ENCODE results near the gene PRKCH.

The PRKCH gene

GRCh38 chr14:61578745-61579144, 257.4 kb downstream of the PRKCH start:
- no peak for TF ChIP-seq POLR2A (IDR thresholded peaks at IDR 0.05; ENCODE audit: low read length)
- TF ChIP-seq GATA1 (IDR thresholded peaks at IDR 0.05; ENCODE audit: low read depth, low read length): no peak
- DNase-seq: no peak

- no peak for TF ChIP-seq GATA1 (IDR thresholded peaks at IDR 0.05; ENCODE audit: low read depth, low read length)
- no peak for TF ChIP-seq POLR2A (IDR thresholded peaks at IDR 0.05; ENCODE audit: low read length)
- DNase-seq: no peak
These were observed 260.0 kb downstream of the PRKCH start for GRCh38 chr14:61581340-61581739.

GRCh38 chr14:61581955-61582615, 260.7 kb downstream of the PRKCH start:
- no peak for DNase-seq
- TF ChIP-seq GATA1 (IDR thresholded peaks at IDR 0.05; ENCODE audit: low read depth, low read length) (no peak), POLR2A (IDR thresholded peaks at IDR 0.05; ENCODE audit: low read length) (no peak)

DNA sequence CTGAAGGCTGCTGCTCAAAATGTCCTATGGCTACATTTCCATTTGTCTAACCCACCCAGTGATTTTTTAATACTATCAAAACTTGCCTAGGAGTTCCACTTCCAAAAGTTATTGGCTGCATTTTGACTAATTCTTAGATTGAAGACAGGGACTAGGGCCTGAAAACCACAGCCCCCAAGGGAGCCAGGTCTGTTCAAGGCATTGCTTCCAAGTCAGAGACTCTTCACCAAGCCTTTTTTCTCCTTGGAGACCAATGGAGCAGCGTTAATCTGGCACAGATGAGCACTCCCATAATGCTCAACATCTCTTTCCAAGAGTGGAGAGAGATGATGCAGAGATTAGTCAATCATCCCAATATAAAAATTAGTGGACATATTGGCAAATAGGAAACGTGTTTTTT, 261.4 kb downstream of the PRKCH start:
- TF ChIP-seq GATA1 (IDR thresholded peaks at IDR 0.05; ENCODE audit: low read depth, low read length) (no peak), POLR2A (IDR thresholded peaks at IDR 0.05; ENCODE audit: low read length) (no peak)
- DNase-seq: no peak

DNA sequence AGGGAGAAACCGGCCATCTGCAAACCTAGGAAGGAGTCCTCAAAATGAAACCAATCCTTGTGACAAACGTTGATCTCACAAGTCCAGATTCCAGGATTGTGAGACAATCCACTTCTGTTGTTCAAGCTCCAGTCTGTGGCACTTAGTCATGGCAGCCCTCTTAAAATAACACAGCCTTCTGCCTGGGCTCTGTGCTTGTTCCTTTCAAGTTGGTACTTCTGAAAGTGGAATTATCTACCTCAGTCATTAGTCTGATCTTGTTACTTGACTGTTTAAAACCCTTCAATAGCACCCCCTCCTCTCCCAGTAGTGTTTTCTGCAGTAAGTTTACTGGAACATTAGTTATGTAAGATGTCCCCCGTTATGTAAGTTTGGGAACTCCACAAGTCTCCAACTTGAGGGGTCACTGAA, 263.0 kb downstream of the PRKCH start:
- TF ChIP-seq GATA1 (IDR thresholded peaks at IDR 0.05; ENCODE audit: low read depth, low read length) (no peak), POLR2A (IDR thresholded peaks at IDR 0.05; ENCODE audit: low read length) (no peak)
- DNase-seq: no peak

GRCh38 chr14:61585598-61586543, 264.5 kb downstream of the PRKCH start:
- TF ChIP-seq GATA1 (IDR thresholded peaks at IDR 0.05; ENCODE audit: low read depth, low read length) (no peak), POLR2A (IDR thresholded peaks at IDR 0.05; ENCODE audit: low read length) (no peak)
- DNase-seq: no peak

- no peak for DNase-seq
- TF ChIP-seq GATA1 (IDR thresholded peaks at IDR 0.05; ENCODE audit: low read depth, low read length) (no peak), POLR2A (IDR thresholded peaks at IDR 0.05; ENCODE audit: low read length) (no peak)
These were observed 265.2 kb downstream of the PRKCH start for GRCh38 chr14:61586544-61587055.

DNA sequence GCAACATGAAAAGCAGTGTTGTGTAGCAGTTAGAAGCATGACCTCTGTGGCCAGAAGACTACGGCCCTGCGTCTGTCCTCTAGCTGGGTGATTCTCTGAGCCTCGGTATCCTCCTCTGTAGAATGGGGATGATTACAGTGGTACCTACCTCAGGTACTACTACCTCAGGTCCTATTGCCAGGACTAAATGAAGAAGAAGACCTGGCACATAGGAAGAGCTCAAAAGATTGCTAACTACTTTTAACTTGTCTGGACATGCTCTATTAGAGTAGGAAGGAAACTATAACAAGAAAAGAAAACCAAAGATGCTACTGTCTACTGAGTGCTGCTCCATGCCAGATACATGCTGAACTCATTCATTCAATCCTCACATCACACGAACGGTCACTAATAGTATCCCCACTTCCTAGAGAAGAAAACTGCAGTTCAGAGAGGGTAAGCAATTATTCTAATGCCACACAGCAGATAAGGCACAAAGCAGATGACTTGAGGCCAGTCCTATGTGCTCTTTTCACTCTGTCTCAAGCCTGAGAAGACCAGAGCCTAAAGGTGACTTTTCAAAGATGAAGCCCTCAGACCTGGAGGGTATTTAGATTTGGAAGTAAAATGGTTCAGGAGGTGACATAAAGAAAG, 265.8 kb downstream of the PRKCH start:
- DNase-seq: no peak
- TF ChIP-seq GATA1 (IDR thresholded peaks at IDR 0.05; ENCODE audit: low read depth, low read length): no peak
- no peak for TF ChIP-seq POLR2A (IDR thresholded peaks at IDR 0.05; ENCODE audit: low read length)

GRCh38 chr14:61588419-61588901, 267.1 kb downstream of the PRKCH start:
- no peak for DNase-seq
- no peak for TF ChIP-seq POLR2A (IDR thresholded peaks at IDR 0.05; ENCODE audit: low read length)
- no peak for TF ChIP-seq GATA1 (IDR thresholded peaks at IDR 0.05; ENCODE audit: low read depth, low read length)

DNA sequence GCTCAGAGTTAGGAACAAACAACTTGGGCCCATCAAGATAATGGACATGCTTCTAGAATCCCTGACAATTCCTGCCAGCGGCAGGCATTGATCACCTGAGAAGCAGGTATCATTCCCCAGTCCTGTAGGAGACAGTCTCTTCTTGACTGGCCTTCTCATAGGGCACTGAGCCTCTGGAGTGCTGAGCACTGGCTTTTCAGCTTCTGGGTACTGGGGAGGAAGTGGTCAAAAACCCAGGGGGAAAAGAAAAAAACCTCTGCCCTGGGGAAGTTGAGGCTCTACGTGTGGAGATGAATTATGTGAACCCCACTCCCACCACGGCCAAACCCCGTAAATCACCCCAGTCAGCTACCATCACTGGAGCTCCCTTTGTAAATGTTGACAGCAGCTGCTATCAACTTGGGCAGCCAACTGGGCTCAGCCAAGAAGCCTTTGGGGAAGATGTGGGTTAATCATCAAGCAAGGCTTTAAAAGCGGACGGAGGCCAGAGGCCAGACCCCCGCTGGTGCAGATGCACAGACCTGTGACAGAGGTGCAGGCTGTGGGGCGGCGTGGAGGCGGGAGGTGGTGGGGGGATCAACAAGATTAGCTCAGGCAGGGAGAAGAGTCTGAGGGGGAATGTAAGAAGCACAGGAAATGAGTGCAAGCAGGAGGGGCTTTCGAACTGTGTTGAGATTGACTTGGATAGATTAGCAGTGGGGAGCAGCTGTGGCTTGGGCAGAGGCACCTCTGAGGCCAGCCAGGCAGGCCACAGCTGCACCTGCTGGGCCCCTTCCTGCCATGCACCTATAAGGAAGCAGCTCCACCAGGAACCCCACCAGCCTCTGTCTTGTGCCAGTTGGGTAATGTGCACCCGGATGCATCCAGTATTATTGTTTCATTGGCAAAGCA, 268.6 kb downstream of the PRKCH start:
- TF ChIP-seq POLR2A (IDR thresholded peaks at IDR 0.05; ENCODE audit: low read length) (no peak), GATA1 (IDR thresholded peaks at IDR 0.05; ENCODE audit: low read depth, low read length) (no peak)
- DNase-seq: no peak

DNA sequence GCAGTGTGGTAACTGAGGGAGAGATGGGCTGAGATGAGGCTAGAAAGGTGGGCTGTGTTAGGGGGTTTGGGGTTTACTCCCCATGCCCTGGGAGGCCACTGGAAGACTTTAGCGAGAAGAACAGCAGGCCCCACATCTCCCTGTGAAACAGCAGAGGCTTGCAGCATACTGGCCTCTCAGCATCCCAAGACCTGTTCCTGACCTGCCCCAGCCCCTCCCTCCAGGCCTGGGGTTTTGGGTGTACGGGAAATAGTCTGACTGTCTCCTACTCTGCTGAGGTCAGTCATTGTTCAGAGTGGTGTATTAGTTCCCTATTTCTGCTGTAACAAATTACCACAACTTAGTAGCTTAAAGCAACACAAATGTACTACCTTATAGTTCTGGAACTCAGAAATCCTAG, 270.5 kb downstream of the PRKCH start:
- TF ChIP-seq POLR2A (IDR thresholded peaks at IDR 0.05; ENCODE audit: low read length) (no peak), GATA1 (IDR thresholded peaks at IDR 0.05; ENCODE audit: low read depth, low read length) (no peak)
- no peak for DNase-seq

DNA sequence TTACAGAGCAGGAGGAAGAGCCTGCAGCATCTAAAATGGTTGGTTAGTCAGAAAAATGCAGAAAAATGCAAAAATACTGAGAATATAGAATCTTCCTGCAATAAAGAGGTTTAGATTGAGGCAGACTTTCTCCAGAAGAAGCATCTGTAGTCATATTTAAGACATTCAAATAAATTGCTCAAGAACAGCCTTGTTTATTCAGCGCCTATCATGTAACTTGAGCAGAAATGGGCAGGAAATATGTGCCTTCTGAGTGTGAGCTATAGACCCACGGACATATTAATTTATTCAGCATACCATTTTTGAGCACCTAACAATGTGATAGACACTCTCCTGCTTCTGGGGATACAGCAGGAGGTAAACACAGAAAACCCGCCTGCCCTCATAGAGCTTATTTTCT, 272.0 kb downstream of the PRKCH start:
- DNase-seq: no peak
- TF ChIP-seq GATA1 (IDR thresholded peaks at IDR 0.05; ENCODE audit: low read depth, low read length): no peak
- TF ChIP-seq POLR2A (IDR thresholded peaks at IDR 0.05; ENCODE audit: low read length): no peak

DNA sequence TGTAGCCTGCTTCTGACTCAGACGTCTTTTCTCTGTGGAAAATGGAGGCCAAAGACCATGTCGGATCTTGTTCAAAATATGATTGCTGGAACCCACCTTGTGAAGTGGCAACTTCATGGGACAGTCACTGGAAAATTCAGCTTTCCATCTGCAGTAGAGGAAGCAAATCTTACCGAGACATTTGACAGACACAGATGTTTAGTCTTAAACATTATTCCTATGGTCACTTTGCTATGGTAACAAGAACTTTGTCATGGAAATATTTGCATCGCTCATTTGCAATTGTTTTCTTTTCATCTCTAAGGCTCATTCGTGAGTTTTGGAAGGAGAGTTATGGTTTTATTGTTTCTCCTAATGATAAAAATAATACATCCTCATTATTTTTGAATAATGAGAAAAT, 275.6 kb downstream of the PRKCH start:
- DNase-seq: no peak

More for the DNA sequence above, 275.6 kb downstream of the PRKCH start:
- TF ChIP-seq POLR2A (IDR thresholded peaks at IDR 0.05; ENCODE audit: low read length) (no peak), GATA1 (IDR thresholded peaks at IDR 0.05; ENCODE audit: low read depth, low read length) (no peak)
